Smooth muscle cell (in vitro differentiated cells): ENCODE measurements around the gene RNASE4. TPM values are rescaled to one million over a fixed set of nuclear protein-coding genes. Genes with fewer than 3 reads are reported as not detected.

Experiments
- DNase-seq: peaks from one replicate; lab custom pipeline; 2025; ENCODE audit not compliant: unreplicated experiment; lab: John Stamatoyannopoulos, UW
- H2AFZ ChIP-seq: fragments of 200-600 bp; sonication (generic); 2 replicates; pipeline ENCODE4 v1.6.0; 2016; ENCODE audit warnings: antibody characterized with exemption, low read depth, mild to moderate bottlenecking
- H3F3A ChIP-seq: fragments of 200-600 bp; sonication (generic); 2 replicates; pipeline ENCODE4 v1.6.0; 2017; ENCODE audit warnings: antibody characterized with exemption, low read depth
- H3K27ac ChIP-seq: fragments of 200-600 bp; sonication (generic); 2 replicates; pipeline ENCODE4 v1.5.1; 2016; ENCODE audit warnings: low read depth, mild to moderate bottlenecking
- H3K27me3 ChIP-seq: fragments of 200-600 bp; sonication (generic); 2 replicates; pipeline ENCODE4 v1.6.1; 2016; ENCODE audit warnings: low read depth, mild to moderate bottlenecking
- H3K36me3 ChIP-seq: fragments of 200-600 bp; sonication (generic); 2 replicates; pipeline ENCODE4 v1.5.1; 2016; ENCODE audit warnings: low read depth
- H3K4me1 ChIP-seq: fragments of 200-600 bp; sonication (generic); 2 replicates; pipeline ENCODE4 v1.5.1; 2016; ENCODE audit warnings: low read depth
- H3K4me2 ChIP-seq: fragments of 200-600 bp; sonication (generic); 2 replicates; pipeline ENCODE4 v1.6.0; 2016; ENCODE audit warnings: mild to moderate bottlenecking
- H3K4me3 ChIP-seq: fragments of 200-600 bp; sonication (generic); 2 replicates; pipeline ENCODE4 v1.5.1; 2016; ENCODE audit warnings: mild to moderate bottlenecking
- H3K79me2 ChIP-seq: fragments of 200-600 bp; sonication (generic); 2 replicates; pipeline ENCODE4 v1.6.0; 2016; ENCODE audit warnings: low read depth, mild to moderate bottlenecking
- H3K9ac ChIP-seq: fragments of 200-600 bp; sonication (generic); 2 replicates; pipeline ENCODE4 v1.6.0; 2016; ENCODE audit warnings: low read depth
- H3K9me3 ChIP-seq: fragments of 200-600 bp; sonication (generic); replicated peaks from 2 replicates; pipeline ENCODE4 v1.5.1; 2016; ENCODE audit warnings: low read depth
- H4K20me1 ChIP-seq: fragments of 200-600 bp; sonication (generic); 2 replicates; pipeline ENCODE4 v1.6.0; 2016; ENCODE audit warnings: low read depth
- CTCF ChIP-seq: fragments of 200-600 bp; sonication (generic); IDR thresholded peaks from 2 replicates; pipeline ENCODE4 v1.5.1; 2017; ENCODE audit warnings: borderline replicate concordance, mild to moderate bottlenecking, antibody characterized with exemption; ENCODE audit not compliant: insufficient read depth, poor library complexity, severe bottlenecking
- WGBS: methylation state at CpG from one replicate; pipeline ENCODE4 v1.1.7; 2016; ENCODE audit warnings: low lambda C conversion rate; 5-methylcytosine and 5-hydroxymethylcytosine counted together
- polyA plus RNA-seq: library from polyadenylated mRNA; unstranded; fragments of >200 nt; fragmentation: Nextera tagmentation; extraction: Ambion mirVana; gene quantifications from 2 replicates; pipeline ENCODE4 v1.2.1, GENCODE V29; 2016
- total RNA-seq: library from RNA; depleted of rRNA; stranded (reverse); fragments of >200 nt; gene quantifications from 2 replicates; pipeline ENCODE4 v1.2.3, GENCODE V29; 2014

The RNASE4 gene
- total and polyA plus RNA-seq, 2 experiments from 2014 or later: 28.6 to 34.8 TPM

DNA sequence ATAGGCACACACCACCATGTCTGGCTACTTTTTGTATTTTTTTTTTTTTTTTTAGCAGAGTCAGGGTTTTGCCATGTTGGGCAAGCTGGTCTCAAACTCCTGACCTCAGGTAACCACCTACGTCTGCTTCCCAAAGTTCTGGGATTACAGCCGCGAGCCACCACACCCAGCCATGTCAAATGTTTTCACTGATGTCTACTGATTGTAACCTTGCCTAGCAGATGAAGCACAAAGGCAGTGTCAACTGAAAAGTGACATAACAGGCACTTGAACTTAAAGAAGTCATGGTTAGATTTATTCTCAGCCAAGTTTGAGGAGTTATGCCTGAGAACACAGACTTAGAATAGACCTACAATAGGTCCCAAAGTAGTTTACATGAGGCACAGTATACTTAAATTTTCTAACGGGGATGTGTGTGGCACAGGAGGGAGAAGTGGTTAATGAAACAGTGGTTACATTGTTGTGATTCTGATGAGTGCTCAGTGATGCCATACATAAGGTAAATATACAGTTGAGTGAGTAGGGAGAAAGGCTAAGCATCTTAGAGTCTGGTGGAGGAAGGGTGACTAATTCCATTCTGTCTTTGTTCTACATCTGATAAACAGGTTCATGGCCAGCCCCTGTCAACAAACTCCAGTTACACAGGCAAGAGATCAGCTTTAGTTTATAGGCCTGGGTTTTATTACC is 12.6 kb upstream of the RNASE4 start:
- 71% methylated on average over 4 of the region's 4 CpGs for WGBS
- Histone ChIP-seq H3K4me2 (no peak overlapping the region), H3F3A (no peaks in the 10 kb centered on the region), H3K9ac (no peak overlapping the region), H3K79me2 (no peaks in the 10 kb centered on the region), H3K36me3 (no peaks in the 10 kb centered on the region), H2AFZ (no peak overlapping the region), H3K27me3 (no peaks in the 10 kb centered on the region), H3K4me1 (no peaks in the 10 kb centered on the region), H3K4me3 (no peak overlapping the region), H3K9me3 (no peaks in the 10 kb centered on the region), H4K20me1 (no peaks in the 10 kb centered on the region), H3K27ac (no peak overlapping the region)
- no peak for DNase-seq
- no peak for TF ChIP-seq CTCF

DNA sequence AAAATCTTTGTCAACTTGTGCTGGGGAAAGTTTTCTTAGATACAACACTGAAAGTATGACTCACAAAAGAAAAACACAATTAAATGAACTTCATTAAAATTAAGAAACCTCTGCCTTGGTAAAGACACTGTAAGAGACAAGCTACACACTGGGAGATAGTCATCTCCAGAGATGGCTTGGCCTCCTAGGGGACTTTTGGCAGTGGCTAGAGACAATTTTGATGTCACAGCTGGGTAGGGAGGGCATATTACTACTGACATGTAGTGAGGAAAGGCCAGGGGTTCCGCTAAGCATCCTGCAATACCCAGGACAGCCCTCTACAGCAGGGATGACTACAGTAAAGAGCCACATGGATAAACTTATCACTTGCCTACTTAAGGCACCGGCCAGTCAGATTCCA is 8.7 kb upstream of the RNASE4 start:
- Histone ChIP-seq H3K79me2 (no peaks in the 10 kb centered on the region), H3K9ac (no peak overlapping the region), H2AFZ (no peak overlapping the region), H3K4me3 (no peak overlapping the region), H3K27me3 (no peaks in the 10 kb centered on the region), H4K20me1 (no peaks in the 10 kb centered on the region), H3K27ac (no peak overlapping the region), H3K36me3 (no peaks in the 10 kb centered on the region), H3F3A (peaks cover 5% of the 10 kb centered on the region), H3K4me1 (peaks cover 5% of the 10 kb centered on the region), H3K4me2 (no peak overlapping the region), H3K9me3 (no peaks in the 10 kb centered on the region)
- 97% methylated on average over 2 of the region's 2 CpGs for WGBS
- no peak for TF ChIP-seq CTCF
- no peak for DNase-seq

DNA sequence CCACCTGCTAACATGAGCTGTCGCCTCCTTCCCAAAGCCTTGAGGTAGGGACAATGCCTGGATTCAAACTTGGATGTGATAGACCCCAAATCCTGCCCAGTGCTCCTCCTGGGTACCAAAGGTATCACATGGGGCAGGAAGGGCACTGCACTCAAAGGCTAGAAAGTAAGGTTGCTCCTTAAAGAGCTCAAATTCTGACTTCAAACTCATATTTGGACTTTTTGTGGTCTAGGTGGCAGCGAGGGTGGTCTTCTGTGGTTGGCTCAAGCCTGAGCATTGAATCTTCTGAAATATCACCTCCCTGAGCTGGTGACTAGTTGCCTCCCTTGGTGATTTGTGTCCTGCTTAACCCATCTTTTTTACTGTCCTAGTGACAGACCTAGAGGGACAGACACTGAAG is 8.3 kb upstream of the RNASE4 start:
- Histone ChIP-seq H2AFZ (no peak overlapping the region), H3K4me3 (no peak overlapping the region), H3K4me1 (peaks cover 8% of the 10 kb centered on the region), H3K36me3 (no peaks in the 10 kb centered on the region), H3K9ac (no peak overlapping the region), H3K79me2 (no peaks in the 10 kb centered on the region), H4K20me1 (no peaks in the 10 kb centered on the region), H3K9me3 (no peaks in the 10 kb centered on the region), H3K4me2 (no peak overlapping the region), H3K27ac (no peak overlapping the region), H3K27me3 (no peaks in the 10 kb centered on the region), H3F3A (peaks cover 9% of the 10 kb centered on the region)
- no peak for DNase-seq
- TF ChIP-seq CTCF: no peak
- 96% methylated on average over 2 of the region's 2 CpGs for WGBS

GRCh38 chr14:20679907-20680306 is 4.5 kb upstream of the RNASE4 start:
- Histone ChIP-seq H3K4me3 (no peak overlapping the region), H3K36me3 (no peaks in the 10 kb centered on the region), H3K4me2 (peak overlapping the region; percentile 94), H3K27ac (no peak overlapping the region), H3K9ac (no peak overlapping the region), H3F3A (peaks cover 27% of the 10 kb centered on the region), H3K79me2 (no peaks in the 10 kb centered on the region), H2AFZ (no peak overlapping the region), H3K27me3 (no peaks in the 10 kb centered on the region), H3K4me1 (peaks cover 8% of the 10 kb centered on the region), H4K20me1 (no peaks in the 10 kb centered on the region), H3K9me3 (no peaks in the 10 kb centered on the region)
- WGBS: 93% methylated on average over 1 of the region's 1 CpG
- DNase-seq: no peak
- no peak for TF ChIP-seq CTCF
